ENCODE results near the gene ABCB1. TPM values are rescaled to one million over a fixed set of nuclear protein-coding genes. Genes with fewer than 3 reads are reported as not detected.

Gene ABCB1
- total RNA-seq, 4 donors from 2014 or later: 2.8 to 109 (median 61.1) TPM

- TF ChIP-seq EP300 (IDR thresholded peaks at IDR 0.05; ENCODE audit: low read depth) (no peak), POLR2AphosphoS5 (IDR thresholded peaks at IDR 0.05) (no peak)
- H3K4me1 ChIP-seq: no peaks in the 10 kb centered on the region
- intact Hi-C loops (cut with DNase I; ENCODE audit: low total_unique reads) (no loop called here), in situ Hi-C loops (cut with MboI; ENCODE audit: low pct_ligation_motif_present in 1 of 4, low pct_unique_long_range_greater_than_20kb in 1 of 4, low sequenced_read_pairs in 3 of 4) (loop anchor here in 2 of 4 donors (10.0 to 25.0 kb wide), 2 partner anchors 377 to 380 kb away; partner anchors contain the start of genes DBF4 (in 1 of the 2) and SLC25A40 (in 1 of the 2))
- no peaks in the 10 kb centered on the region for H3K9me3 ChIP-seq
- H3K36me3 ChIP-seq: no peaks in the 10 kb centered on the region
- no peaks in the 10 kb centered on the region for H3K27me3 ChIP-seq
- WGBS, 2 donors (ENCODE audit: low coverage in 1 of 2): 73% methylated on average over 3 of the region's 3 CpGs; no CpG with 5 or more reads in 1 of the 2 donors
- H3K4me3 ChIP-seq: no peak overlapping the region
- no peak for DNase-seq
- H3K27ac ChIP-seq: no peak overlapping the region
These were observed 93.2 kb downstream of the ABCB1 start for GRCh38 chr7:87507446-87507845.

DNA sequence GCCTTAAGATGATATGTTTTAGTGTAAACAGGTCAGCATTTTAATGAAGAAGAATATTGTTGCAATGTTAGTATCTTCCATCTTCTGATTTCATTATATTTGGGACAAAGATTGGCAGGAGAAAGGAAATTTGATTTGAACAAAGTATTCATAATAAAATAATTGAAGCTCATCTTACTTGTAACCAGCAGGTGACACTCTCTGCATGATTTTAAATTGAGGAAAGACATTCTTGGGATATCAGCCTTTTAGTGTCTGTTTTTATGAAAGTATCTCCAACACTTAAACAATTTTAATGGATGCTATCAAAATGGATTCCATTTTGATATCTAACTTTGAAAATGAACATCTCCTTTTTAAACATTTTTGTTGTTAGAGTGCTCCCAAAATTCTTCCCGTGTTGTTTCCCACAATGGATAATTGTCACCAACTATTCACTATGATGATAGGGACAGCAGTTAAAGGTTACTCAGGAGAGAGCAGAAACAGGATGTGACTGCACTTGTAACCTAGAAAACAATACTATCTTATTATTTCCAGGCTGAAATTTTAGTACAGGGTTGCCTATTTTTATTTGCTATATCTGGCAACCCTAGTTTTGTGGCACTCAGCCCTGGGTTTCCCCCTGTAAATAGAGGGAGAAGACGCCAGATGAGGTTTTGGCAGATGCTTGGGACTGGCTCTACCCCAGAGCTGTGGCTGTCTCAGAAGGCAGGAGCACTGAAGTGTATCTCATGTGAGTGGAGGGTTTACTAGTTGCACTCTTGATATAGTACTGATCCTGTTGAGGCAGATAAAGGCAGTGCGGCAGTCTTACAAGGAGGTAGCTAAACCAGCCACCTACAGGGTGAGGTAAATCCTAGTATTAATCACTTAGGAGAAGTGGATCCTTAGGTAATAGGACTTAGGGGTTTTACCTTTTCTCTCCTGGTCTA is 94.2 kb downstream of the ABCB1 start:
- H3K27me3 ChIP-seq: no peaks in the 10 kb centered on the region
- no peak overlapping the region for H3K4me3 ChIP-seq
- H3K4me1 ChIP-seq: no peaks in the 10 kb centered on the region
- in situ Hi-C loops (cut with MboI; ENCODE audit: low pct_ligation_motif_present in 1 of 4, low pct_unique_long_range_greater_than_20kb in 1 of 4, low sequenced_read_pairs in 3 of 4): loop anchor here in 2 of 4 donors (10.0 to 25.0 kb wide), 2 partner anchors 378 to 381 kb away; partner anchors contain the start of genes DBF4 (in 1 of the 2) and SLC25A40 (in 1 of the 2)
- no peaks in the 10 kb centered on the region for H3K9me3 ChIP-seq
- H3K36me3 ChIP-seq: no peaks in the 10 kb centered on the region
- no peak overlapping the region for H3K27ac ChIP-seq
- no peak for DNase-seq
- WGBS, 2 donors (ENCODE audit: low coverage in 1 of 2): 30 to 71% methylated on average over 2 to 3 of the region's 3 CpGs
- intact Hi-C loops (cut with DNase I; ENCODE audit: low total_unique reads): no loop called here
- TF ChIP-seq POLR2AphosphoS5 (IDR thresholded peaks at IDR 0.05): no peak
- TF ChIP-seq, protein P1, sequence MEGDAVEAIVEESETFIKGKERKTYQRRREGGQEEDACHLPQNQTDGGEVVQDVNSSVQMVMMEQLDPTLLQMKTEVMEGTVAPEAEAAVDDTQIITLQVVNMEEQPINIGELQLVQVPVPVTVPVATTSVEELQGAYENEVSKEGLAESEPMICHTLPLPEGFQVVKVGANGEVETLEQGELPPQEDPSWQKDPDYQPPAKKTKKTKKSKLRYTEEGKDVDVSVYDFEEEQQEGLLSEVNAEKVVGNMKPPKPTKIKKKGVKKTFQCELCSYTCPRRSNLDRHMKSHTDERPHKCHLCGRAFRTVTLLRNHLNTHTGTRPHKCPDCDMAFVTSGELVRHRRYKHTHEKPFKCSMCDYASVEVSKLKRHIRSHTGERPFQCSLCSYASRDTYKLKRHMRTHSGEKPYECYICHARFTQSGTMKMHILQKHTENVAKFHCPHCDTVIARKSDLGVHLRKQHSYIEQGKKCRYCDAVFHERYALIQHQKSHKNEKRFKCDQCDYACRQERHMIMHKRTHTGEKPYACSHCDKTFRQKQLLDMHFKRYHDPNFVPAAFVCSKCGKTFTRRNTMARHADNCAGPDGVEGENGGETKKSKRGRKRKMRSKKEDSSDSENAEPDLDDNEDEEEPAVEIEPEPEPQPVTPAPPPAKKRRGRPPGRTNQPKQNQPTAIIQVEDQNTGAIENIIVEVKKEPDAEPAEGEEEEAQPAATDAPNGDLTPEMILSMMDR (IDR thresholded peaks at IDR 0.05): peak; percentile 35 to 54 (median 40)

GRCh38 chr7:87505557-87506245 is 95.0 kb downstream of the ABCB1 start:
- intact Hi-C loops (cut with DNase I; ENCODE audit: low total_unique reads) (no loop called here), in situ Hi-C loops (cut with MboI; ENCODE audit: low pct_ligation_motif_present in 1 of 4, low pct_unique_long_range_greater_than_20kb in 1 of 4, low sequenced_read_pairs in 3 of 4) (loop anchor here in 2 of 4 donors (10.0 to 25.0 kb wide), 2 partner anchors 379 to 382 kb away; partner anchors contain the start of genes DBF4 (in 1 of the 2) and SLC25A40 (in 1 of the 2))
- WGBS, 2 donors (ENCODE audit: low coverage in 1 of 2): 42 to 58% methylated on average over 4 to 5 of the region's 5 CpGs
- DNase-seq: no peak
- Histone ChIP-seq H3K4me3 (no peak overlapping the region), H3K36me3 (no peaks in the 10 kb centered on the region), H3K27me3 (no peaks in the 10 kb centered on the region), H3K27ac (no peak overlapping the region), H3K9me3 (no peaks in the 10 kb centered on the region), H3K4me1 (no peaks in the 10 kb centered on the region)
- TF ChIP-seq, protein P1 (IDR thresholded peaks at IDR 0.05): no peak
- TF ChIP-seq POLR2AphosphoS5 (IDR thresholded peaks at IDR 0.05) (no peak), POLR2A (IDR thresholded peaks at IDR 0.05) (no peak), EP300 (IDR thresholded peaks at IDR 0.05; ENCODE audit: low read depth) (no peak)

DNA sequence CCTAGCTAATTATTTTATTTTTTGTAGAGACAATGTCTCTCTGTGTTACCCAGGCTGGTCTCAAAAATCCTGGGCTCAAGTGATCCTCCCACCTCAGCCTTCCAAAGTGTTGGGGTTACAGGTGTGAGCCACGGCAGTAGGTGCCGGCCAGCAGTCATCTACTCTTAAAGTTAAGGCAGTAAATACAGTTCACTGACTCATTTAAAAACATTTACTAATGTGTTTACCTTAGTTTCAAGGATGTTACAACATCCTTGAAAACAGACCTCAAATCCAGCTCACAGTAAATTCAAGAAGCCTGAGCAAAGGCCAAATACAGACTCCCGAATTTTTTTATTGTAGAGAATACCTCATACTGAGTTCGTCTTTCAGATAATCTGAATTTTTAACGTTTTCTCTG is 95.6 kb downstream of the ABCB1 start:
- H3K27me3 ChIP-seq: no peaks in the 10 kb centered on the region
- no peak overlapping the region for H3K27ac ChIP-seq
- H3K9me3 ChIP-seq: no peaks in the 10 kb centered on the region
- H3K36me3 ChIP-seq: no peaks in the 10 kb centered on the region
- DNase-seq: no peak
- WGBS, 2 donors (ENCODE audit: low coverage in 1 of 2): 78 to 80% methylated on average over 4 to 5 of the region's 5 CpGs
- TF ChIP-seq POLR2AphosphoS5 (IDR thresholded peaks at IDR 0.05) (no peak), EP300 (IDR thresholded peaks at IDR 0.05; ENCODE audit: low read depth) (no peak), POLR2A (IDR thresholded peaks at IDR 0.05) (no peak)
- TF ChIP-seq, protein P1 (IDR thresholded peaks at IDR 0.05): no peak
- H3K4me3 ChIP-seq: no peak overlapping the region
- intact Hi-C loops (cut with DNase I; ENCODE audit: low total_unique reads) (no loop called here), in situ Hi-C loops (cut with MboI; ENCODE audit: low pct_ligation_motif_present in 1 of 4, low pct_unique_long_range_greater_than_20kb in 1 of 4, low sequenced_read_pairs in 3 of 4) (loop anchor here in 2 of 4 donors (10.0 to 25.0 kb wide), 2 partner anchors 380 to 382 kb away; partner anchors contain the start of genes DBF4 (in 1 of the 2) and SLC25A40 (in 1 of the 2))
- no peaks in the 10 kb centered on the region for H3K4me1 ChIP-seq

Measured in transverse colon (tissue), 4 donors.